K562 (cell line): ENCODE data around the gene ERN1. TPM values are rescaled to one million over a fixed set of nuclear protein-coding genes. Genes with fewer than 3 reads are reported as not detected.
A peak's percentile ranks its signal among the peaks of the same experiment; 100 is the strongest.

Source experiments
- ATAC-seq: fragments of 200-7000 bp; cut with Tn5 transposase; 3 replicates; pipeline ENCODE4 v1.9.1; 2020; ENCODE audit warnings: moderate library complexity
- BruUV-seq: library from RNA; stranded (reverse); fragments of 400-500 nt; replicated peaks from 2 replicates; lab custom pipeline; 2021; lab: Mats Ljungman, UMichigan
- CTCF ChIA-PET: fragments of 300-600 bp; formaldehyde crosslinking; extraction: SDS; loops from one replicate; lab custom pipeline; 2021; ENCODE audit warnings: low intra/inter-chr PET ratio; lab: Yijun Ruan, JAX
- POLR2A ChIA-PET: fragments of 300-600, 350-650 bp; sonication (Branson Sonifier 250); formaldehyde crosslinking; extraction: SDS; loops from one replicate; lab custom pipeline; 2021; ENCODE audit warnings: antibody characterized with exemption, inconsistent platforms; lab: Yijun Ruan, JAX
- DNase-seq, 4 experiments: peaks; one replicate each; pipeline versions ENCODE4 v3.0.0 to v3.0.0-alpha.2; 2011 to 2018; ENCODE audit warnings: low spot score in 3 of 4, mixed read lengths in 3 of 4; ENCODE audit errors: extremely low read depth in 1 of 4
- FAIRE-seq: peaks from 2 replicates; lab custom pipeline; 2011; peaks lifted over from hg19 to GRCh38; lab: Jason Lieb, UNC
- H2AFZ ChIP-seq: 2 replicates; pipeline ENCODE4 v1.6.0; 2011; ENCODE audit warnings: low read depth, low read length, control low read depth, inconsistent platforms
- H3K27ac ChIP-seq: fragments of 200-600 bp; 3 replicates; pipeline ENCODE4 v1.8.0; 2011; ENCODE audit warnings: low read depth, mild to moderate bottlenecking, control low read depth, inconsistent platforms, low read length, moderate library complexity, mixed read lengths; ENCODE audit errors: extremely low read depth
- H3K27me3 ChIP-seq, 2 experiments: fragments of 300-600 bp in 1 of 2; 2 replicates in 1 of 2; 3 replicates in 1 of 2; pipeline versions ENCODE4 v1.6.0 to v1.8.0; 2011; ENCODE audit warnings: inconsistent platforms in 2 of 2, low read length in 2 of 2, mild to moderate bottlenecking in 1 of 2, mixed read lengths in 1 of 2, moderate library complexity in 1 of 2; ENCODE audit not compliant: control insufficient read depth in 2 of 2, insufficient read depth in 2 of 2
- H3K36me3 ChIP-seq: fragments of 300-600 bp; 3 replicates; pipeline ENCODE4 v1.8.0; 2011; ENCODE audit warnings: mild to moderate bottlenecking, low read length, inconsistent platforms; ENCODE audit not compliant: control insufficient read depth, insufficient read depth
- H3K4me1 ChIP-seq, 2 experiments: fragments of 200-600 bp in 1 of 2; replicated peaks in 1 of 2; 2 replicates in 1 of 2; 3 replicates in 1 of 2; pipeline versions ENCODE4 v1.5.1 to v1.8.0; 2011; ENCODE audit warnings: inconsistent platforms in 2 of 2, low read length in 2 of 2, mild to moderate bottlenecking in 1 of 2, mixed read lengths in 1 of 2, moderate library complexity in 1 of 2; ENCODE audit not compliant: control insufficient read depth in 2 of 2, insufficient read depth in 2 of 2
- H3K4me2 ChIP-seq: 2 replicates; pipeline ENCODE4 v1.6.1; 2011; ENCODE audit warnings: low read length, control low read depth, inconsistent platforms, mixed read lengths; ENCODE audit not compliant: insufficient read depth
- H3K4me3 ChIP-seq: fragments of 200-600 bp; sonication (generic), shearing (Covaris generic); 2 replicates; pipeline ENCODE4 v1.5.1; 2016; ENCODE audit warnings: control low read depth, inconsistent platforms
- H3K79me2 ChIP-seq: fragments of 200-600 bp; 3 replicates; pipeline ENCODE4 v1.8.0; 2011; ENCODE audit warnings: low read length, inconsistent platforms; ENCODE audit not compliant: control insufficient read depth, insufficient read depth
- H3K9ac ChIP-seq, 2 experiments: 2 replicates each; pipeline versions ENCODE4 v1.6.0 to v1.6.1; 2011; ENCODE audit warnings: low read depth in 2 of 2, low read length in 2 of 2, control low read depth in 1 of 2, inconsistent platforms in 1 of 2, mild to moderate bottlenecking in 1 of 2, mixed read lengths in 1 of 2; ENCODE audit not compliant: insufficient read depth in 1 of 2
- H3K9me1 ChIP-seq: one replicate; pipeline ENCODE4 v1.6.0; 2011; ENCODE audit warnings: inconsistent platforms, mild to moderate bottlenecking, low read length, moderate library complexity; ENCODE audit not compliant: control insufficient read depth, insufficient read depth
- H3K9me3 ChIP-seq: replicated peaks from 2 replicates; pipeline ENCODE4 v1.5.1; 2011; ENCODE audit warnings: low read depth, low read length, inconsistent platforms; ENCODE audit not compliant: control insufficient read depth, insufficient read depth
- H4K20me1 ChIP-seq: replicated peaks from 2 replicates; pipeline ENCODE4 v1.6.1; 2011; ENCODE audit warnings: low read length, inconsistent platforms, mixed read lengths; ENCODE audit not compliant: control insufficient read depth, insufficient read depth
- CCAR2 ChIP-seq: fragments of 200-400 bp; formaldehyde crosslinking; IDR thresholded peaks from 2 replicates; pipeline ENCODE4 v1.6.1; 2017; ENCODE audit warnings: mild to moderate bottlenecking, low read depth, low read length
- CSDE1 ChIP-seq, 2 experiments: fragments of 450-650 bp; IDR thresholded peaks; 2 replicates each; pipeline ENCODE4 v1.6.1; 2016; ENCODE audit warnings: mild to moderate bottlenecking in 1 of 2
- CXXC5 ChIP-seq: fragments of 250-450 bp; sonication (Bioruptor Pico); IDR thresholded peaks from 2 replicates; pipeline ENCODE4 v1.8.0; 2022; ENCODE audit warnings: inconsistent platforms, mild to moderate bottlenecking, moderate library complexity
- EHMT2 ChIP-seq: fragments of 450-650 bp; IDR thresholded peaks from 2 replicates; pipeline ENCODE4 v1.6.1; 2018; ENCODE audit warnings: antibody characterized with exemption
- ERF ChIP-seq: fragments of 450-650 bp; formaldehyde crosslinking; IDR thresholded peaks from 2 replicates; pipeline ENCODE4 v1.4.0; 2020; ENCODE audit warnings: mild to moderate bottlenecking, mixed read lengths
- MTA3 ChIP-seq: fragments of 450-650 bp; formaldehyde crosslinking; IDR thresholded peaks from 2 replicates; pipeline ENCODE4 v1.6.1; 2017; ENCODE audit warnings: mild to moderate bottlenecking, borderline replicate concordance
- NCOA4 ChIP-seq: fragments of 450-650 bp; IDR thresholded peaks from 2 replicates; pipeline ENCODE4 v1.6.1; 2018; ENCODE audit warnings: mild to moderate bottlenecking; ENCODE audit not compliant: partially characterized antibody
- NFRKB ChIP-seq: fragments of 450-650 bp; IDR thresholded peaks from 2 replicates; pipeline ENCODE4 v1.6.1; 2016; ENCODE audit warnings: low read depth
- PHF20 ChIP-seq: fragments of 450-650 bp; IDR thresholded peaks from 2 replicates; pipeline ENCODE4 v1.6.1; 2018; ENCODE audit not compliant: partially characterized antibody
- PPARD ChIP-seq: fragments of 250-450 bp; sonication (Bioruptor Pico); IDR thresholded peaks from 2 replicates; pipeline ENCODE4 v1.8.0; 2022; ENCODE audit warnings: inconsistent platforms, mild to moderate bottlenecking, moderate library complexity
- SMAD3 ChIP-seq: fragments of 450-650 bp; formaldehyde crosslinking; conservative IDR thresholded peaks from 2 replicates; pipeline ENCODE4 v1.4.0; 2020; ENCODE audit warnings: mild to moderate bottlenecking
- SMARCA5 ChIP-seq: fragments of 450-650 bp; IDR thresholded peaks from 2 replicates; pipeline ENCODE4 v1.6.1; 2016
- SPI1 ChIP-seq: IDR thresholded peaks from 2 replicates; pipeline ENCODE4 v1.6.1; 2011; ENCODE audit warnings: low read depth, low read length, control low read depth, borderline replicate concordance
- STAG1 ChIP-seq: sonication (generic); formaldehyde crosslinking; IDR thresholded peaks from 2 replicates; pipeline ENCODE4 v1.5.0; 2020; ENCODE audit warnings: missing genetic modification reagents, borderline replicate concordance
- ZNF174 ChIP-seq: fragments of 250-450 bp; sonication (Bioruptor Pico); IDR thresholded peaks from 2 replicates; pipeline ENCODE4 v1.4.0; 2020; ENCODE audit warnings: mild to moderate bottlenecking
- ZNF431 ChIP-seq: sonication (generic); formaldehyde crosslinking; IDR thresholded peaks from 2 replicates; pipeline ENCODE4 v1.8.0; 2022; ENCODE audit warnings: mild to moderate bottlenecking, missing genetic modification reagents
- ZNF644 ChIP-seq: fragments of 200-800 bp; sonication (Bioruptor generic); IDR thresholded peaks from 2 replicates; pipeline ENCODE4 v1.6.1; 2016; ENCODE audit warnings: low read depth, missing genetic modification characterization, missing compliant biosample characterization
- ZSCAN32 ChIP-seq: fragments of 450-650 bp; formaldehyde crosslinking; IDR thresholded peaks from 2 replicates; pipeline ENCODE4 v1.4.0; 2020; ENCODE audit warnings: mild to moderate bottlenecking, moderate library complexity
- WGBS: fragments of 100-300 bp; shearing (Covaris generic); methylation state at CpG from one replicate; pipeline ENCODE4 v1.1.6; 2016; ENCODE audit warnings: low coverage, mixed read lengths; ENCODE audit not compliant: insufficient coverage; ENCODE audit errors: missing lambda C conversion rate; 5-methylcytosine and 5-hydroxymethylcytosine counted together
- in situ Hi-C: fragments of 300-500 bp; cut with MboI; formaldehyde crosslinking; loops from 4 replicates; pipeline ENCODE4 v1.15.0; 2018; ENCODE audit warnings: inconsistent platforms, mixed read lengths
- intact Hi-C: fragments of 100-400 bp; cut with micrococcal nuclease; formaldehyde crosslinking; loops from 2 replicates; pipeline ENCODE4 v1.14.2; 2022
- polyA plus RNA-seq, 8 experiments: library from polyadenylated mRNA; depleted of rRNA in 4 of 8; stranded (reverse) in 5 of 8; unstranded in 3 of 8; fragments of >200 nt; fragmentation: Nextera tagmentation in 2 of 8; fragmentation: Illumina TruSeq in 1 of 8; extraction: Ambion mirVana in 2 of 8; extraction: Trizol in 1 of 8; gene quantifications; 2 replicates each; pipeline versions ENCODE4 v1.2.1 to v1.2.3, GENCODE V29; 2011 to 2014; ENCODE audit warnings: inconsistent platforms in 1 of 8, missing spikeins in 1 of 8
- total RNA-seq, 7 experiments: library from RNA; depleted of rRNA in 6 of 7; stranded (reverse); fragments of >200 nt in 6 of 7; fragmentation: Illumina TruSeq in 2 of 7; extraction: Trizol in 2 of 7; gene quantifications; 2 replicates each; pipeline versions ENCODE4 v1.2.1 to v1.2.3, GENCODE V29; 2011 to 2021; ENCODE audit warnings: low replicate concordance in 1 of 7
- TF ChIP-seq, protein P1 (sequence below): sonication (generic); formaldehyde crosslinking; IDR thresholded peaks from 2 replicates; pipeline ENCODE4 v1.8.1; 2023; ENCODE audit warnings: missing genetic modification reagents, mild to moderate bottlenecking, borderline replicate concordance

The ERN1 gene
- total and polyA plus RNA-seq, 9 of the 15 experiments (the other 6 are each of a cell fraction or from before 2014, with no cell fraction given): 2.1 to 22.5 (median 7.3) TPM

DNA sequence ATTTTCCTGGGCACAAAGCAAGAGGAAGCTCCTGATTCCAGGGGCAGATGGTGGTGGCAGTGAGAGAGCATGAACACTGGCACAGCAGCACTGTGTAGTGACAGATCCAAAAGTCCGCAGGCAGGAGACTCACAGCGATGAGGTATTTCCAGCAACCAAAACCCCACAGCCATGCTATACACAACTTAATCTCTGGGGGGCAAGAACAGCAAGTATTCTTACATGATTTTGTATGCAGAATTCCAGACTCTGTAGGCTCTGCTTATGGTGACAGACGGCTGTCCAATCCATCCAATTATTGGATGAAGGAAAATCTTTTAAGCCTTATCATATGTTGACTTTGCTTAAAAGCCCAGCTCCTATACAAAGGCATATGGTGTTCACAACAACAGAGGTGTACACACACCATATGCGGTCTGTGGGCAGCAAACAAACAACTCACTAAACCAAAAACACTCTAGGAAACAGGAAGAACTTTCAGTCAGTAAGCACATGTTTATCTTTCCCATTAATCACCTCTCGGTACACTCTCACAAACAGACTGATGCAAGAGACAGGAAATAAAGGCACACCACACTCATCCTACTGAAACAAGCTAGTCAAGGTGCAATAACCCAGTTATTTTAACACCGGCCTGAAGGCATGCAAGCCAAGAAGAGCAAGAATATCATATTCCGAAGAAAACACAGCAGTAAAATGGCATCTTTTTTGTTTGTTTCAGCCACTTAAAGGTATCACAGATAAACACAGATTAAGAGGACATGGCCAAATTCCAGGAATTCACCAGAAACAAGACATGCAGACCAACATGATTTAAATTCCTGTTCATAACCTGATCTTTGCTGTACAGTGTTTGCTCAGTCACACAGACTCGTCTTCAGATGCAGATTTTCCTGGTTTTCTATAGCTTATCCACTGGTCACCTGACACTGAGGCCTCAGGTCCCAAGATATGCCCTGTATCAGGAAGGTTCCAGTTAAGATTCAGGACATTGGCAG, 47.8 kb downstream of the ERN1 start:
- BruUV-seq: TSS peak; percentile 99
- H3K79me2 ChIP-seq: no peaks in the 10 kb centered on the region
- CTCF ChIA-PET: no interaction called here
- H3K36me3 ChIP-seq: peaks cover 10% of the 10 kb centered on the region; the same call in 1 of the 3 replicates
- peaks cover 26 to 48% of the 10 kb centered on the region in 2 experiments for H3K4me1 ChIP-seq
- intact Hi-C loops: loop anchor here (1.0 kb wide), 1 partner anchor 48 kb away; the partner anchor contains the start of gene ERN1
- H4K20me1 ChIP-seq: no peaks in the 10 kb centered on the region
- H2AFZ ChIP-seq: peak overlapping the region; percentile 25; the same call in 1 of the 2 replicates
- peak overlapping the region; percentile 63 for H3K4me2 ChIP-seq
- no peak overlapping the region for H3K4me3 ChIP-seq
- H3K27ac ChIP-seq: peak overlapping the region; percentile 77
- peak overlapping the region in 1 of 2 experiments; percentile 68; a peak in 2 of 4 replicates for H3K9ac ChIP-seq
- POLR2A ChIA-PET: interaction anchor here (0.7 to 1.9 kb wide), 12 partner anchors 10 to 338 kb away, joined by 3 to 10 read pairs (median 6); partner anchors contain the start of gene ERN1
- in situ Hi-C loops: no loop called here
- 13% methylated on average over 8 of the region's 8 CpGs for WGBS
- ATAC-seq (peak; percentile 85), DNase-seq (peak; percentile 33 to 64 (median 50)), FAIRE-seq (peak; percentile 67)
- peaks cover 3% of the 10 kb centered on the region for H3K9me1 ChIP-seq
- H3K27me3 ChIP-seq: no peaks in the 10 kb centered on the region
- H3K9me3 ChIP-seq: no peaks in the 10 kb centered on the region
- TF ChIP-seq PHF20 (peak; percentile 32), NCOA4 (no peak), ZNF644 (tag) (peak; percentile 85; the same call in 1 of the 2 replicates), SPI1 (no peak), MTA3 (peak; percentile 46; the same call in 1 of the 2 replicates), SMAD3 (no peak), SMARCA5 (no peak; the same call in 1 of the 2 replicates), CSDE1 (IDR thresholded peaks at IDR 0.05) (no peak), ERF (no peak), ZNF174 (no peak), STAG1 (CRISPR knock-in tag) (no peak), PPARD (CRISPR knock-in tag) (no peak), EHMT2 (peak; percentile 68; the same call in 1 of the 2 replicates), NFRKB (peak; percentile 96), ZNF431 (CRISPR knock-in tag) (no peak), ZSCAN32 (peak; percentile 92), CXXC5 (peak; percentile 64), CCAR2 (no peak)
- TF ChIP-seq, protein P1, sequence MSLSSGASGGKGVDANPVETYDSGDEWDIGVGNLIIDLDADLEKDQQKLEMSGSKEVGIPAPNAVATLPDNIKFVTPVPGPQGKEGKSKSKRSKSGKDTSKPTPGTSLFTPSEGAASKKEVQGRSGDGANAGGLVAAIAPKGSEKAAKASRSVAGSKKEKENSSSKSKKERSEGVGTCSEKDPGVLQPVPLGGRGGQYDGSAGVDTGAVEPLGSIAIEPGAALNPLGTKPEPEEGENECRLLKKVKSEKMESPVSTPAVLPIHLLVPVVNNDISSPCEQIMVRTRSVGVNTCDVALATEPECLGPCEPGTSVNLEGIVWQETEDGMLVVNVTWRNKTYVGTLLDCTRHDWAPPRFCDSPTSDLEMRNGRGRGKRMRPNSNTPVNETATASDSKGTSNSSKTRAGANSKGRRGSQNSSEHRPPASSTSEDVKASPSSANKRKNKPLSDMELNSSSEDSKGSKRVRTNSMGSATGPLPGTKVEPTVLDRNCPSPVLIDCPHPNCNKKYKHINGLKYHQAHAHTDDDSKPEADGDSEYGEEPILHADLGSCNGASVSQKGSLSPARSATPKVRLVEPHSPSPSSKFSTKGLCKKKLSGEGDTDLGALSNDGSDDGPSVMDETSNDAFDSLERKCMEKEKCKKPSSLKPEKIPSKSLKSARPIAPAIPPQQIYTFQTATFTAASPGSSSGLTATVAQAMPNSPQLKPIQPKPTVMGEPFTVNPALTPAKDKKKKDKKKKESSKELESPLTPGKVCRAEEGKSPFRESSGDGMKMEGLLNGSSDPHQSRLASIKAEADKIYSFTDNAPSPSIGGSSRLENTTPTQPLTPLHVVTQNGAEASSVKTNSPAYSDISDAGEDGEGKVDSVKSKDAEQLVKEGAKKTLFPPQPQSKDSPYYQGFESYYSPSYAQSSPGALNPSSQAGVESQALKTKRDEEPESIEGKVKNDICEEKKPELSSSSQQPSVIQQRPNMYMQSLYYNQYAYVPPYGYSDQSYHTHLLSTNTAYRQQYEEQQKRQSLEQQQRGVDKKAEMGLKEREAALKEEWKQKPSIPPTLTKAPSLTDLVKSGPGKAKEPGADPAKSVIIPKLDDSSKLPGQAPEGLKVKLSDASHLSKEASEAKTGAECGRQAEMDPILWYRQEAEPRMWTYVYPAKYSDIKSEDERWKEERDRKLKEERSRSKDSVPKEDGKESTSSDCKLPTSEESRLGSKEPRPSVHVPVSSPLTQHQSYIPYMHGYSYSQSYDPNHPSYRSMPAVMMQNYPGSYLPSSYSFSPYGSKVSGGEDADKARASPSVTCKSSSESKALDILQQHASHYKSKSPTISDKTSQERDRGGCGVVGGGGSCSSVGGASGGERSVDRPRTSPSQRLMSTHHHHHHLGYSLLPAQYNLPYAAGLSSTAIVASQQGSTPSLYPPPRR: no peak
